Measurements from ENCODE around the gene FBXO47.

Gene FBXO47

DNA sequence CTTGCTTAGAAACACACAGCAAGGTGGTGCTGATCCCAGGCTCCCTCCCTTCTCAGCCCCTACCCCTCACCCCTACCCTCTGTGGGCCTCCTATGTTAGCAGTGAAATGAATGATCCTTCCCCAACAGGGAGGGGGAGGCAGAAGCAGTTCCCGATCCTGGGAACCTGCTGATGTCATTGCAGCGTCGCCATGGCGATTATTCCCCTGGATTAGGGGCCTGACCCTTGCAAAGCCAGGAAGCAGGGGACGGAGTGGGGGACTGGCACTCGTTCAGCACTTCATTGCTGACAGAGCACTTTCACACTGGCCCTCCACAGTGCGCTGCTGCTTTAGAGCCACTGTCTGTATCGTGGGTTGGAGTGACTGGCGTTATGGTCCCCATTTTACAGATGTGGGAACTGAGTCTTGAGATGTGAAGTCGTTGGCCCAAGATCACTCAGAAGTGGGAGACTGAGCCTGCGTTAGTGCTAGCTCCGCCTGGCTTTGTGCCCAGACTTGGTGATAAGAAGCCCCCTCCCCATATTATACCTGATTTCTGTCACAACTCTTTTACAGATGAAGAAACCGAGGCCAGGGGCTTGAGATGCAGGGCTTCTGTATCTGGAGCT is 70.8 kb downstream of the FBXO47 start:
- peaks cover 61% of the 10 kb centered on the region for H3K36me3 ChIP-seq (ENCODE audit: insufficient read depth, low read length)
- H3K27ac ChIP-seq (ENCODE audit: low read depth, low read length): no peak overlapping the region
- H3K9ac ChIP-seq (ENCODE audit: low read length): no peak overlapping the region
- H3K27me3 ChIP-seq (ENCODE audit: control insufficient read depth in 1 of 2, insufficient read depth in 2 of 2, low read length in 2 of 2): no peaks in the 10 kb centered on the region
- peaks cover 71% of the 10 kb centered on the region for H3K4me1 ChIP-seq (ENCODE audit: insufficient read depth, low read length)
- H3K9me3 ChIP-seq (ENCODE audit: low read length): no peaks in the 10 kb centered on the region
- H3K4me3 ChIP-seq (ENCODE audit: low read depth in 1 of 2, low read length in 2 of 2): no peak overlapping the region

DNA sequence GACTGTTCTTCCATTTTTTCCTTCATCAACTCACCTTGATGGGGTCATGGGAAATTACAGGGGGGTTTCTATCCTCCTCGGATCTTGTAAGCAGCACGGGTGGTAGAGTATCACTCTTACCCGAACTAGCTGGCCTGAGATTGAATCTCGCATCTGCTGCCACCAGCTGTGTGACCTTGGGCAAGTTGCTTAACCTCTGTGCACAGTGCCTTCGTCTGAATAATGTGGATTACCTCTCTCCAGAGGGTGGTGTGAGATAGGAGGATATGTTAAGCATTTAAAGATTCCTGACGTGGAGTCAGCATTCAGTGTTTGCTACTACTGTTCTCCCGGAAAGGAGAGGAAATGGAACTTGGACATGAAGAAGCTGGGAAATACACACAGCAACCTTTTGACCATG is 72.9 kb downstream of the FBXO47 start:
- no peak overlapping the region for H3K4me3 ChIP-seq (ENCODE audit: low read depth in 1 of 2, low read length in 2 of 2)
- H3K36me3 ChIP-seq (ENCODE audit: insufficient read depth, low read length): peaks cover 75% of the 10 kb centered on the region
- peaks cover 58% of the 10 kb centered on the region for H3K4me1 ChIP-seq (ENCODE audit: insufficient read depth, low read length)
- H3K27me3 ChIP-seq (ENCODE audit: control insufficient read depth in 1 of 2, insufficient read depth in 2 of 2, low read length in 2 of 2): no peaks in the 10 kb centered on the region
- H3K9ac ChIP-seq (ENCODE audit: low read length): no peak overlapping the region
- no peaks in the 10 kb centered on the region for H3K9me3 ChIP-seq (ENCODE audit: low read length)
- no peak overlapping the region for H3K27ac ChIP-seq (ENCODE audit: low read depth, low read length)

DNA sequence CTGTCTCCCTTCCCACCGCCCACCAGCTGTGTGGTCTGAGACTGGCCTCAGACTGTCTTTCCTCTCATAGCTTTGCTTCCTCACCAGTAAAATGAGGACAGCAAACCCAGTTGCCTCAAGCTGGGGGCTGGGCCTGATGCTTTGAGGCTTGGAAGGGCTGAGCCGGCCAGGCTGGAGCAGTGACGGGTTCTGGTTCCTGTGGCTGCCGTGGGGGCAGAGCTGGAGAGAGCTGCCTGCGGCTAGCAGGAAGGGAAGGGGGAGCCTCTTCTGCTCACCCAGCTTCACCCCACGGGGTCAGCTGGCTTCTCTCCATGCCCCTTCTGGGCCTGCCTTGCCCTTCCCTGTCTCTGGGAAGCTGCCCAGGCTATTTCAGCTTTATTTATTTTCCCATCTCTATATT is 73.6 kb downstream of the FBXO47 start:
- no peaks in the 10 kb centered on the region for H3K27me3 ChIP-seq (ENCODE audit: control insufficient read depth in 1 of 2, insufficient read depth in 2 of 2, low read length in 2 of 2)
- no peaks in the 10 kb centered on the region for H3K9me3 ChIP-seq (ENCODE audit: low read length)
- peak overlapping the region; percentile 56 for H3K27ac ChIP-seq (ENCODE audit: low read depth, low read length)
- H3K9ac ChIP-seq (ENCODE audit: low read length): no peak overlapping the region
- H3K4me1 ChIP-seq (ENCODE audit: insufficient read depth, low read length): peaks cover 51% of the 10 kb centered on the region
- peaks cover 68% of the 10 kb centered on the region for H3K36me3 ChIP-seq (ENCODE audit: insufficient read depth, low read length)
- no peak overlapping the region for H3K4me3 ChIP-seq (ENCODE audit: low read depth in 1 of 2, low read length in 2 of 2)

DNA sequence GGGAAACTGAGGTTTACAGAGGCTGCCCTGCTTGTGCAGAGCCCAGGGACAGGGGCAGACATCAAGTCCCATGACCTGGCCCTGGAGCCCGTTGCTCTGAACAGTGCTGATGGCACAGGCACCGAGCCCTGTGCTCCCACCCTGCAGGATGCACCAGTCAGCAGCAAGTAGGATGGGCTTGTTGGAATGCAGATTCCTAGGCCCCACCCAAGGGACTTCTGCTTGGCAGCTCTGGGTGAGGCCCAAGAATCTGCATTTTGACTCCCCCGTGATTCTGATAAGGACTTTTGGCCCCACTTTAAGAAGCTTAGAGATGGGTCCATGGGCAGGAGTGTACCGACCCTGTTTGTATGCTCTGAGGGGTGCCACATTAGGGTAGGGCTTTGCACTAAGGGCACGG is 74.1 kb downstream of the FBXO47 start:
- Histone ChIP-seq H3K36me3 (ENCODE audit: insufficient read depth, low read length) (peaks cover 65% of the 10 kb centered on the region), H3K9ac (ENCODE audit: low read length) (no peak overlapping the region)

DNA sequence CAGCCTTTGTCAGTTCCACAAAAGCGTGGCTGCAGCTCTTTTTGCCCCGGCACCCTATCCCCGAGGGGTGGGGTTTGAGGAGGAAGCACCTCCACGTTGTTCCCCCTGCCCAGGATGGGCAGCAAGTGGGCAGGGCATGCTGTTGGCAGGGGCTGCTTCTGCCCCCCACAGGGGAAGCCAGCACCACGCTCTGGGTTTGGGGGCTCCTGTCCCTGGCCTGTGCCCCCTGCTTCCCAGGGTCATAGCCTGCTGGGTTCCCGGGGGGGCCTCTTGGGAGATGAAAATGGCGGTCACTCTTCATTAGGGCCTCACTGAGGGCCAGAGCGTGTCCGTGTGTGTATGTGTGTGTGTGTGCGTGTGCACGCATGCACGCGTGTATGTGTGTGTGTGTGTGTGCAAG is 74.6 kb downstream of the FBXO47 start:
- Histone ChIP-seq H3K36me3 (ENCODE audit: insufficient read depth, low read length) (peaks cover 64% of the 10 kb centered on the region), H3K27ac (ENCODE audit: low read depth, low read length) (no peak overlapping the region), H3K9ac (ENCODE audit: low read length) (no peak overlapping the region), H3K4me3 (ENCODE audit: low read depth in 1 of 2, low read length in 2 of 2) (no peak overlapping the region), H3K4me1 (ENCODE audit: insufficient read depth, low read length) (peaks cover 43% of the 10 kb centered on the region), H3K9me3 (ENCODE audit: low read length) (no peaks in the 10 kb centered on the region), H3K27me3 (ENCODE audit: control insufficient read depth in 1 of 2, insufficient read depth in 2 of 2, low read length in 2 of 2) (no peaks in the 10 kb centered on the region)

More for the DNA sequence above, 74.1 kb downstream of the FBXO47 start:
- Histone ChIP-seq H3K4me3 (ENCODE audit: low read depth in 1 of 2, low read length in 2 of 2) (no peak overlapping the region), H3K27ac (ENCODE audit: low read depth, low read length) (peak overlapping the region; percentile 56), H3K27me3 (ENCODE audit: control insufficient read depth in 1 of 2, insufficient read depth in 2 of 2, low read length in 2 of 2) (no peaks in the 10 kb centered on the region), H3K9me3 (ENCODE audit: low read length) (no peaks in the 10 kb centered on the region), H3K4me1 (ENCODE audit: insufficient read depth, low read length) (peaks cover 46% of the 10 kb centered on the region)

DNA sequence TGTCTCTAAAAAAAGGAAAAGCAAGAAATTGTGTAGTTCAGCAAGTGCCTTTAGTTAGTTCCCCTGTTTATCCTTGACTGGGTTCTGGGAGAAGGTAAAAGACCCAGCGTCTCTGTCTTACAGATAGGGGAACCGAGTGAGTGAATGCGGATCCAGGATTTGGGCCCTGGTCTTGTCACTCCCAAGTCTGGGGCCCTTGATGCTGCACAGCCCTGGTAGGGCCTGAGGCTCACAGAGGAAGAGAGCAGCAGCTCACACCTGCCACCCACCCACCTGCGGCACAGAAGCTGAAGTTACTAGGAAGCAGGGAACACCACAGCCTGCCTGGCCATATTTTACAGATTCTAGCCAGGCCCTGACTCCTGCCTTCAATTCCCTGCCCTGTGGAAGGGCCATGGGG is 75.1 kb downstream of the FBXO47 start:
- no peak overlapping the region for H3K27ac ChIP-seq (ENCODE audit: low read depth, low read length)
- no peaks in the 10 kb centered on the region for H3K9me3 ChIP-seq (ENCODE audit: low read length)
- peaks cover 59% of the 10 kb centered on the region for H3K36me3 ChIP-seq (ENCODE audit: insufficient read depth, low read length)
- H3K4me1 ChIP-seq (ENCODE audit: insufficient read depth, low read length): peaks cover 43% of the 10 kb centered on the region
- H3K4me3 ChIP-seq (ENCODE audit: low read depth in 1 of 2, low read length in 2 of 2): no peak overlapping the region
- H3K9ac ChIP-seq (ENCODE audit: low read length): no peak overlapping the region
- no peaks in the 10 kb centered on the region for H3K27me3 ChIP-seq (ENCODE audit: control insufficient read depth in 1 of 2, insufficient read depth in 2 of 2, low read length in 2 of 2)

DNA sequence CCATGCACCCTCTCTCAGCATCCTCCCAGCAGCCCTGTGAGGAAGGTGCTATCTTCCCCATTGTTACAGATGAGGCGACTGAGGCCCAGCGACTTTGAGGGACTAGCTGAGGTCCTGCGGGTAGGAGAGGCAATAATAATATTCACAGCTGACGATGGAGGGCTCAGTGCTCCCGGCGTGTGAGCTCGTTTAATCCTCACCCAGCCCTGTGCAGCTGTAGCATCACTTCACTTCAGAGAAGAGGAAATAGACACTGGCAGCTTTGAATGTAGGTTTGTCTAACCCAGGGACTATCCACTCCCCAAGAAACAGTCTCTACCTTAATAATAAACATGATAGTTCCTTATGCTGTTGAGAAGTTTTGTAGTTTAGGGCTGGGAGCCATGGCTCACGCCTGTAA is 75.8 kb downstream of the FBXO47 start:
- peaks cover 43% of the 10 kb centered on the region for H3K4me1 ChIP-seq (ENCODE audit: insufficient read depth, low read length)
- H3K4me3 ChIP-seq (ENCODE audit: low read depth in 1 of 2, low read length in 2 of 2): no peak overlapping the region
- H3K27me3 ChIP-seq (ENCODE audit: control insufficient read depth in 1 of 2, insufficient read depth in 2 of 2, low read length in 2 of 2): no peaks in the 10 kb centered on the region
- H3K36me3 ChIP-seq (ENCODE audit: insufficient read depth, low read length): peaks cover 53% of the 10 kb centered on the region
- H3K9me3 ChIP-seq (ENCODE audit: low read length): no peaks in the 10 kb centered on the region
- H3K27ac ChIP-seq (ENCODE audit: low read depth, low read length): no peak overlapping the region
- H3K9ac ChIP-seq (ENCODE audit: low read length): no peak overlapping the region

DNA sequence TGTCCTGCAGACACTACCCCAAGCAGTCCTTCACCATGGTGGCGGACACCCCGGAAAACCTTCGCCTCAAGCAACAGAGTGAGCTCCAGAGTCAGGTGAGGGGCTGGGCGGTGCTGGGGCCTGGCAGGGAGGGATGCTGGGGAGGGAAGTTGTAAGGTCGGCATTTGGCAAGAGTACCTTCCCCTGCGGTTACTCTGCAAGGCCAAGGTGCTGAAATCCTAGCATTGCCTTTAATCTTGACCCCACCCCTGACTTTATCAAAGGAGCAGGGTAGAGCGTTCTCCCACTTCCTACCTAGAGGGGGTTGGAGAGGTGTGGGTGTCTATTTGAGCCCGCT is 76.8 kb downstream of the FBXO47 start:
- Histone ChIP-seq H3K36me3 (ENCODE audit: insufficient read depth, low read length) (peaks cover 43% of the 10 kb centered on the region), H3K4me1 (ENCODE audit: insufficient read depth, low read length) (peaks cover 47% of the 10 kb centered on the region), H3K27me3 (ENCODE audit: control insufficient read depth in 1 of 2, insufficient read depth in 2 of 2, low read length in 2 of 2) (no peaks in the 10 kb centered on the region), H3K4me3 (ENCODE audit: low read depth in 1 of 2, low read length in 2 of 2) (no peak overlapping the region), H3K9me3 (ENCODE audit: low read length) (no peaks in the 10 kb centered on the region), H3K9ac (ENCODE audit: low read length) (no peak overlapping the region), H3K27ac (ENCODE audit: low read depth, low read length) (no peak overlapping the region)

DNA sequence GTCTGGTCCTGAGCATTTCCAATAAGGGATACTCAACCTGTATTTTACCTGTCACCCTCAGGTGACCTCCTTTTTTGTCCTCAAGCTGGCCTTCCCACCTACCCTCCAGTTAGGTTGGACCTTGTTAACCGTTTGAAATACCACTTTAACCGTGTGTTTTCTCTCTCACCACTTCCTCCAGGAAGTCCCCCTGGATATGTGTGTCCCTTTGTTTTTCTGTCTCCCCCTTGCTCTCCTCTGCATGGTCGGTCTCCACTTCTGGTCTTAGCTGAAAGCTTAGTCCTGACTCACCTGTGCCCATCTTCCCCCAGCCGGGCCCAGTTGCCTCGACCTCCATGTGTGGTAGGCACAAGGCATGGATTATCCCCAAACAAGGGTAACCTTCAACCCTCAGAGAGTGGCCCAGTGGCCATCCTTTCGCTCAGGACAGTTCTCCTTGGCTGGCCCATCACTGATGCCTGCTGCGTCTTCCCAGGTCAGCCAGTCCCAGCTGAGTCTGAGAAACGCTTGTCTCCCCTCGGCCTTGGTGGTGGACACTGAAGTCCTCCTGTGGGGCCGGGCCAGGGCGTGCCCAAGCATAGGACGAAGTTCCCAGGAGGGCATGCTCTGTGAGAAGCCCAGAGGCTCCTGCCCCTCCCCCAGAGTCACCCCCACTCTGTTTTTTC is 77.3 kb downstream of the FBXO47 start:
- Histone ChIP-seq H3K4me1 (ENCODE audit: insufficient read depth, low read length) (peaks cover 52% of the 10 kb centered on the region), H3K9me3 (ENCODE audit: low read length) (no peaks in the 10 kb centered on the region), H3K9ac (ENCODE audit: low read length) (no peak overlapping the region), H3K27ac (ENCODE audit: low read depth, low read length) (no peak overlapping the region), H3K27me3 (ENCODE audit: control insufficient read depth in 1 of 2, insufficient read depth in 2 of 2, low read length in 2 of 2) (no peaks in the 10 kb centered on the region), H3K36me3 (ENCODE audit: insufficient read depth, low read length) (peaks cover 42% of the 10 kb centered on the region), H3K4me3 (ENCODE audit: low read depth in 1 of 2, low read length in 2 of 2) (no peak overlapping the region)

DNA sequence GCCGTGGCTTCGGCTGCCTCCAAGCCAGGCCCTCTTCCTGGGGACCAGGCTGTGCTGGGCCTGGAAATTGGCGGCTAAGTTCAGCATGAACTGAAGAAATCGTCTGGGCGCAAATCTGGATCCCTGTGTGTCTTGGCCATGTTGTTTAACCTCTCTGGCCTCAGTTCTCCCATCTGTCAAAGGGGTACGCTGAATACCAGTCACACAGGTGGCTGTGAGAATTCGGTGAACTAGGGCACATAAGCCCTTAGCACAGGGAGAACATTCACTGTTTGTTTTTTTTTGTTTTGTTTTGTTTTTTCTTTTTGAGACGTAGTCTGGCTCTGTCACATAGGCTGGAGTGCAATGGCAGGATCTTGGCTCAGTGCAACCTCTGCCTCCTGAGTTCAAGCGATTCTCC is 78.4 kb downstream of the FBXO47 start:
- no peak overlapping the region for H3K4me3 ChIP-seq (ENCODE audit: low read depth in 1 of 2, low read length in 2 of 2)
- no peak overlapping the region for H3K9ac ChIP-seq (ENCODE audit: low read length)
- H3K27me3 ChIP-seq (ENCODE audit: control insufficient read depth in 1 of 2, insufficient read depth in 2 of 2, low read length in 2 of 2): no peaks in the 10 kb centered on the region
- H3K9me3 ChIP-seq (ENCODE audit: low read length): no peaks in the 10 kb centered on the region
- H3K4me1 ChIP-seq (ENCODE audit: insufficient read depth, low read length): peaks cover 51% of the 10 kb centered on the region
- no peak overlapping the region for H3K27ac ChIP-seq (ENCODE audit: low read depth, low read length)
- H3K36me3 ChIP-seq (ENCODE audit: insufficient read depth, low read length): peaks cover 37% of the 10 kb centered on the region

DNA sequence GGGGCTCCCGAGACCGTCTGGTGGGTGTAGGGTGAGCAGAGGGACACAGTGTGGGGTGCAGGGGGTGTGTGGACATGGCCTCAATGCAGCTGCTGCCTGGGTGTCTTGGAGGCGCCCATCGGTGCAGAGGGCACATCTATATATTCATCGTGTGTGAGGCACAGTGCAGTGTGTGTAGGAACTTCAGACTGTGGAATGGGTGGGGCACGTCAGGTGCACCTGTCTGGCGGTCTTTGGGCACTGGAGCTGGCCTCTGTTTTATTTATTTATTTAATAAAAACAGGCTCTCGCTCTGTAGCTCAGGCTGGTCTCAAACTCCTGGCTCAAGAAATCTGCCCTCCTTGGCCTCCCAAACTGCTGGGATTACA is 80.6 kb downstream of the FBXO47 start:
- Histone ChIP-seq H3K36me3 (ENCODE audit: insufficient read depth, low read length) (peaks cover 20% of the 10 kb centered on the region), H3K9ac (ENCODE audit: low read length) (no peak overlapping the region), H3K27me3 (ENCODE audit: control insufficient read depth in 1 of 2, insufficient read depth in 2 of 2, low read length in 2 of 2) (no peaks in the 10 kb centered on the region), H3K4me1 (ENCODE audit: insufficient read depth, low read length) (peaks cover 57% of the 10 kb centered on the region), H3K4me3 (ENCODE audit: low read depth in 1 of 2, low read length in 2 of 2) (no peak overlapping the region), H3K9me3 (ENCODE audit: low read length) (no peaks in the 10 kb centered on the region), H3K27ac (ENCODE audit: low read depth, low read length) (no peak overlapping the region)
